Lower leg skin (tissue), 4 donors: ENCODE data around the gene OSMR. TPM values are rescaled to one million over a fixed set of nuclear protein-coding genes. Genes with fewer than 3 reads are reported as not detected.

Experiments
- DNase-seq, 2 donors: peaks; one replicate each; pipeline ENCODE4 v3.0.0-alpha.2; 2019; ENCODE audit warnings: low spot score in 2 of 2
- H3K4me3 ChIP-seq: fragments of 200-600 bp; sonication (generic); 2 replicates; pipeline ENCODE4 v1.5.1; 2017; ENCODE audit warnings: mild to moderate bottlenecking, low read depth; ENCODE audit not compliant: poor library complexity, severe bottlenecking
- POLR2A ChIP-seq, 2 donors: fragments of 450-650 bp; IDR thresholded peaks; one replicate each; pipeline ENCODE4 v1.6.1; 2016 to 2017; ENCODE audit warnings: antibody characterized with exemption in 2 of 2, mild to moderate bottlenecking in 1 of 2, moderate library complexity in 1 of 2
- WGBS, 2 donors: methylation state at CpG; one replicate each; pipeline ENCODE4 v1.1.5; 2018; 5-methylcytosine and 5-hydroxymethylcytosine counted together
- intact Hi-C: fragments of 100-400 bp; cut with DNase I; formaldehyde crosslinking; loops from one replicate; pipeline ENCODE4 v1.15.0; 2023; ENCODE audit warnings: low total_unique reads
- total RNA-seq, 4 donors: library from RNA; depleted of rRNA; stranded (reverse); fragments of >200 nt; gene quantifications; one replicate each; pipeline ENCODE4 v1.1.0, GENCODE V29; 2016
- TF ChIP-seq, protein P1 (sequence below), 3 donors: fragments of 450-650 bp; IDR thresholded peaks; one replicate each; pipeline ENCODE4 v1.5.1; 2016; ENCODE audit warnings: antibody characterized with exemption in 3 of 3, mild to moderate bottlenecking in 3 of 3, moderate library complexity in 2 of 3

The OSMR gene
- total RNA-seq, 4 donors from 2014 or later: 13.7 to 28.1 (median 22.0) TPM

DNA sequence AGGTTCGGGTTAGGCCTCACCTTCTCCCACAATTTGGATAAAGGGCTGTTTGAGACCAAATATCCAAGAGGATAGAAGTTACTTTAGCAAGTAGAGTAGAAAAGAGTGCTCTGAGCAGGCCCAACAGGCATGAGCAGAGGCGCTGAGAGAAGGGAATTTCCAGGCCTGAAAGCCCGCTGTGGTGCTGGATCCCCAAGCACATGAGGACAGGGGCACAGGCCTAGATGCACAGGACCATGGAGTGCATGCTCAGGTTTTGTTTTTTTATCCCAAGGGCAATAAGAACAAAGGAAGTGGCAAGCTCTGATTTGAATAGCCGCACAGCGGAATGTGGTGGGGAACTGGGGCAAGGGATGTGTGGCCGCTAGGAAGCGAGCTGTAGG, 33.3 kb downstream of the OSMR start:
- TF ChIP-seq POLR2A (IDR thresholded peaks at IDR 0.05): no peak
- TF ChIP-seq, protein P1, sequence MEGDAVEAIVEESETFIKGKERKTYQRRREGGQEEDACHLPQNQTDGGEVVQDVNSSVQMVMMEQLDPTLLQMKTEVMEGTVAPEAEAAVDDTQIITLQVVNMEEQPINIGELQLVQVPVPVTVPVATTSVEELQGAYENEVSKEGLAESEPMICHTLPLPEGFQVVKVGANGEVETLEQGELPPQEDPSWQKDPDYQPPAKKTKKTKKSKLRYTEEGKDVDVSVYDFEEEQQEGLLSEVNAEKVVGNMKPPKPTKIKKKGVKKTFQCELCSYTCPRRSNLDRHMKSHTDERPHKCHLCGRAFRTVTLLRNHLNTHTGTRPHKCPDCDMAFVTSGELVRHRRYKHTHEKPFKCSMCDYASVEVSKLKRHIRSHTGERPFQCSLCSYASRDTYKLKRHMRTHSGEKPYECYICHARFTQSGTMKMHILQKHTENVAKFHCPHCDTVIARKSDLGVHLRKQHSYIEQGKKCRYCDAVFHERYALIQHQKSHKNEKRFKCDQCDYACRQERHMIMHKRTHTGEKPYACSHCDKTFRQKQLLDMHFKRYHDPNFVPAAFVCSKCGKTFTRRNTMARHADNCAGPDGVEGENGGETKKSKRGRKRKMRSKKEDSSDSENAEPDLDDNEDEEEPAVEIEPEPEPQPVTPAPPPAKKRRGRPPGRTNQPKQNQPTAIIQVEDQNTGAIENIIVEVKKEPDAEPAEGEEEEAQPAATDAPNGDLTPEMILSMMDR (IDR thresholded peaks at IDR 0.05): no peak
- DNase-seq: no peak
- WGBS, 2 donors: 95 to 97% methylated on average over 7 of the region's 7 CpGs
- intact Hi-C loops: no loop called here
- no peak overlapping the region for H3K4me3 ChIP-seq

DNA sequence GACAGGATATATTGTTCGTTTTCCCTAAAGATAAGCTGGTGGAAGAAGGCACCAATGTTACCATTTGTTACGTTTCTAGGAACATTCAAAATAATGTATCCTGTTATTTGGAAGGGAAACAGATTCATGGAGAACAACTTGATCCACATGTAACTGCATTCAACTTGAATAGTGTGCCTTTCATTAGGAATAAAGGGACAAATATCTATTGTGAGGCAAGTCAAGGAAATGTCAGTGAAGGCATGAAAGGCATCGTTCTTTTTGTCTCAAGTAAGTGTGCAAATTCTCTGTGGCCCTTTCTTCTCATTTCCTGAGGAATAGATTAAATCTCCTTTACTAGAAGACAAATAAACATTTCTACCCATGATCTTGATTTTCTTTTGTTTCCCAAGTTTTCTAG, 38.0 kb downstream of the OSMR start:
- intact Hi-C loops: no loop called here
- TF ChIP-seq, protein P1 (IDR thresholded peaks at IDR 0.05): no peak
- no peak for TF ChIP-seq POLR2A (IDR thresholded peaks at IDR 0.05)
- 76 to 79% methylated on average over 3 of the region's 3 CpGs for WGBS, 2 donors
- no peak overlapping the region for H3K4me3 ChIP-seq
- no peak for DNase-seq

DNA sequence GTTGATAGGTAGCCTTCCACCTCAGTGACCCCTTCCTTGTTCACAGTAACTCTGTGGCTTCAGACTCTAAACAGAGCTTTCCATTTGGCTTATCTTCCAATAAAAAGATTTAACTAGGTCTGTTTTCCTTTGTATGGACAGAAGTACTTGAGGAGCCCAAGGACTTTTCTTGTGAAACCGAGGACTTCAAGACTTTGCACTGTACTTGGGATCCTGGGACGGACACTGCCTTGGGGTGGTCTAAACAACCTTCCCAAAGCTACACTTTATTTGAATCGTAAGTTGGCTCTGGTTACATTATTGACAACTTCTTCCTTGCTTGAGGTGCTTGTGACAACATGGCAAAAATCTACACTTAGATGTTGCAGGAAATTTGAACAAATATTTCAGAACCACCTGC, 39.4 kb downstream of the OSMR start:
- intact Hi-C loops: no loop called here
- no peak overlapping the region for H3K4me3 ChIP-seq
- DNase-seq: no peak
- 91% methylated on average over 3 of the region's 3 CpGs for WGBS, 2 donors
- TF ChIP-seq, protein P1 (IDR thresholded peaks at IDR 0.05): no peak
- no peak for TF ChIP-seq POLR2A (IDR thresholded peaks at IDR 0.05)

GRCh38 chr5:38888041-38888440, 42.2 kb downstream of the OSMR start:
- TF ChIP-seq POLR2A (IDR thresholded peaks at IDR 0.05): no peak
- TF ChIP-seq, protein P1 (IDR thresholded peaks at IDR 0.05): no peak
- intact Hi-C loops: no loop called here
- H3K4me3 ChIP-seq: no peak overlapping the region
- no peak for DNase-seq
- WGBS, 2 donors: 77 to 81% methylated on average over 8 of the region's 8 CpGs

DNA sequence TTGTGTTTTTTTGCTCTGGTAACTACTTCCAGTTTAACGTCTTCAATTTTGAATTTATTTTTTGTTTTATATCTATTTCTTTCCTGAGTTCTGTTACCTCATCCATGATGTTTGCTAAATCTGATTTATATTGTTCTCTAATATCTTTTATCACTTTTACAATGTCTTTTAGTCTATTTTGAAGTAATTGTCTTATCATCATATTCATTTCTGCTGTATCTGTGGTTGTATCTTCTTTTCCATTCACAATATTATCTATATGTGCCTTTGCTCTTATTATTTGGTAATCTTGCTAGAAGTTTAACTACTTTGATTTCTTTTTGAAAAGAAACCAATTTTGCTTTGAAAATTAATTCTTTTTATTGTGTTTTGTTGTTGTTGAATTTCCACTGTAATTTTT, 43.6 kb downstream of the OSMR start:
- WGBS, 2 donors: 84 to 93% methylated on average over 1 of the region's 1 CpG
- no peak overlapping the region for H3K4me3 ChIP-seq
- intact Hi-C loops: no loop called here
- no peak for DNase-seq
- TF ChIP-seq, protein P1 (IDR thresholded peaks at IDR 0.05): no peak
- TF ChIP-seq POLR2A (IDR thresholded peaks at IDR 0.05): no peak

GRCh38 chr5:38891563-38891962, 45.8 kb downstream of the OSMR start:
- WGBS, 2 donors: 88 to 94% methylated on average over 4 to 6 of the region's 6 CpGs
- DNase-seq: no peak

More at GRCh38 chr5:38891563-38891962, 45.8 kb downstream of the OSMR start:
- H3K4me3 ChIP-seq: no peak overlapping the region
- intact Hi-C loops: no loop called here
- TF ChIP-seq, protein P1 (IDR thresholded peaks at IDR 0.05): no peak
- TF ChIP-seq POLR2A (IDR thresholded peaks at IDR 0.05): no peak
